HCT116 (cell line): ENCODE results near the gene TRIM60.

Source experiments
- CTCF ChIP-seq, 3 experiments: fragments of 200-600 bp in 1 of 3; sonication (generic) in 1 of 3; IDR thresholded peaks in 2 of 3; conservative IDR thresholded peaks in 1 of 3; 2 replicates each; pipeline ENCODE4 v1.5.1; 2012 to 2017; ENCODE audit warnings: low read depth in 2 of 3, low read length in 2 of 3, antibody characterized with exemption in 1 of 3, borderline replicate concordance in 1 of 3, control low read depth in 1 of 3, mild to moderate bottlenecking in 1 of 3, mixed read lengths in 1 of 3, mixed run types in 1 of 3, moderate library complexity in 1 of 3; ENCODE audit not compliant: insufficient read depth in 1 of 3
- EZH2 ChIP-seq: fragments of 200-600 bp; sonication (generic); IDR thresholded peaks from 2 replicates; pipeline ENCODE4 v1.6.1; 2017; ENCODE audit warnings: antibody characterized with exemption, mixed run types
- FOSL1 ChIP-seq: IDR thresholded peaks from 2 replicates; pipeline ENCODE4 v1.6.1; 2012; ENCODE audit warnings: low read depth
- JUND ChIP-seq: IDR thresholded peaks from 2 replicates; pipeline ENCODE4 v1.6.1; 2012
- MAX ChIP-seq: IDR thresholded peaks from 2 replicates; pipeline ENCODE4 v1.6.1; 2012
- POLR2AphosphoS5 ChIP-seq: IDR thresholded peaks from 2 replicates; pipeline ENCODE4 v1.6.1; 2011; ENCODE audit warnings: mild to moderate bottlenecking, low read depth, low read length, moderate library complexity
- RAD21 ChIP-seq: IDR thresholded peaks from 2 replicates; pipeline ENCODE4 v1.6.1; 2012; ENCODE audit warnings: low read depth, mild to moderate bottlenecking
- ZNF274 ChIP-seq: fragments of 200-500 bp; sonication (Bioruptor generic); IDR thresholded peaks from 2 replicates; pipeline ENCODE4 v1.6.1; 2014; ENCODE audit warnings: mild to moderate bottlenecking, low read depth, low read length, inconsistent platforms

GRCh38 chr4:165077034-165077578 lies 45.3 kb downstream of the TRIM60 start:
- TF ChIP-seq RAD21 (no peak), CTCF (IDR thresholded peaks at IDR 0.05 in 2 of 3, conservative IDR thresholded peaks at IDR 0.05 in 1 of 3; ENCODE audit: borderline replicate concordance in 1 of 3, insufficient read depth in 1 of 3, low read depth in 2 of 3, low read length in 2 of 3) (no peak), EZH2 (no peak), MAX (no peak), FOSL1 (no peak), JUND (no peak), ZNF274 (no peak), POLR2AphosphoS5 (no peak)
